NCI-H2227 (cell line): ENCODE measurements around the gene EIF4G3.
"Not testable (repeated sequence)": the region's sequence is repeated elsewhere in the genome, so short reads cannot be mapped to it uniquely, and the experiment has no call there.

Experiments used
- DNase-seq: peaks from one replicate; lab custom pipeline; 2025; ENCODE audit not compliant: unreplicated experiment; lab: John Stamatoyannopoulos, UW

The EIF4G3 gene

DNA sequence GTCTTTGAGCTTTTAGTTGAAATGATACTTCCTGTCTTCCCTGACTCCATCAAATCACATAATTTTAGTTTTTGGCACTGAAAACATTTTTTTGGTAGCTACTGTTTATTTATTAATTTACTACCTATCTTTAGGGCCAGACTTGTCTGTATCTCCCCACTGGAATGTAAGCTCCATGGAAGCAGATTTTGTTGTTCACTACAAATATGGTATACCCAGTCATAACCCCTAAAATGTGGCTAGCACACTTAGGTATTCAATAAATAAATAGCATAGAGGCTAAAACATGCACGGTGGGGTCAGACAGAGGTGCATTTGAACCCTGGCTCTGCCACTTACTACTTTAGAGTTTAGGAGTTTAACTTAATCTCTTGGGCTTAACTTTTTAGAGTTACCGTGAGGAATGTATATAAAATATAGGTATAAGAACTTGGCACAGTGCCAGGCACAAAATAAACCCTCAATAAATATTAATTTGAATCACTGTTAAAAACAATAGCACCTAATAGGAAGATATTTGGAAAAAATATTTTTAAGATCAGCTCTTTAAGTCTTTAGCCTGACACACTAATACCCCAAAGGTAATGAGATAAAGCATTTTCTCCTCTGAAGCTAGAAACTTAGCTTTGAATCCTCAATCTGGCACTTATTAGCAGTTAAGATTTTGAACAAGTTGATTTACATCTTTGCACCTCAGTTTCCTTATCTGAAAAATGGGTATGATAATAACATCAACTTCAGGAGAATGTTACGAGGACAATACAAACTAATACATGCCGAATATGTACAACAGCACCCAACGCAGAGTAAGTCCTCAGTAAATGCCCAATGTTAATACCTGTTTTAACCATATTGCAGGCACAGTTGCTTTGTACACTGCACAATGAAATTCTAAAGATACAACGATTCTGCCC lies 330.0 kb downstream of the EIF4G3 start:
- DNase-seq = no peak

DNA sequence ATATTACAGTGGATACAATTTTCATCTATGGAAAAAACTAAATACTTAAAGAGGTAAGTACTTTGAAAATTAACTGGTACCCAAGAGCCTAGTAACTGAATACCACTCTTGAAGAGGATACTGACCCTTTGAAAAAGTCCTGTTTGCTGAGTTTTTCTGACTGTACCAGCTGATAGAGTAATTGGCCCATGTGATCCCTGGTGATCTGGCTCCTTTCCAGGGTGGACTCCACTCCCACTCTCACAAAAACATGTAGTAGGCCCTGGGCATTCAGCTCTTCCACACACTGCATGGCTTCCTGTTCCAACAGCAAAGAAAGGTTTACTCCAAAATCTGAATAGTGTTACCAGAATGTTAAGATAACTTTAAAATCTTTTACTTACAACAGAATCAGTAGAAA lies 336.0 kb downstream of the EIF4G3 start:
- DNase-seq = no peak

DNA sequence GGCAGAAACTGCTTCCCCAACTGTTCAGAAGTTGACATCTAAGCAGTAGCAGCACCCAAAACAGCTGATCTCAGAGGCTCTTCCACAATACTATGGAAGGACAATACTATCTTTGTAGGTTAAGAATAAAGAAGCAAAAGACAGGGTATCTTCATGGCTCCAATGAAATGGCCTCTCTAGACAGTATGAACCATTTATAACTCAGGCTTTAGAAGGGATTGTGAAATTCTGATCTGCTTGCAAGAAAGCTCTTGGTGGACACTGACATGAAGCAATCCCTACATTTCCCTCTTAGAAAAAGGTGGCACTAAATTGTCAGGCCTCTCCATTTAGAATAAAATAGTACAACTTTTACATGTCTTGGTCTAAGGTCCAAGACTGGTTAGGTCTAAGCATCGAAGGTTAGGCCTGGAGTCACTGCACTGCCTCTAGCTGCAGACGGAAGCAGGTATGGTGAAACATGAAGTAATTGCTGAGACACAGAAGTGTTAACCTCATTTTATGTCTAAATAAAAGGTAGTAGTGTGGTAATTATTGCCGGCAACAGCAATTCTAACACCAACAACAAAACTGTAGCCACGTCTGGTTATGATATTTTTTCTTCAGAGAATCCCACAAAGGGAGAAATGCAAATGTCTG lies 339.0 kb downstream of the EIF4G3 start:
- no peak for DNase-seq

DNA sequence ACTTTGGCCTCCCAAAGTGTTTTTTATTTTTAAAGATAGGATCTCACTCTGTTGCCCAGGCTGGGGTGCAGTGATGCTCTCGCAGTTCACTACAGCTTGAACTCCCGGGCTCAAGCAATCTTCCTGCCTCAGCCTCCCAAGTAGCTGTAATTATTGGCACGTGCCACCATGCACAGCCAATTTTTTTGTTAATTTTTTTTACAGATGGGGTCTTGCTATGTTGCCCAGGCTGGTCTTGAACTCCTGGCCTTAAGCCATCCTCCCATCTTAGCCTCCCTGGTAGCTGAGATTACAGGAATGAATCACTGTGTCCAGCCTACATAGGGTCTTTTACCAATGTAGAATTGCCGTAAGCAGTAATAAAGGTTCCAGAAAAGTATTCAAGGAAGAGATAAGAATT lies 340.5 kb downstream of the EIF4G3 start:
- no peak for DNase-seq

DNA sequence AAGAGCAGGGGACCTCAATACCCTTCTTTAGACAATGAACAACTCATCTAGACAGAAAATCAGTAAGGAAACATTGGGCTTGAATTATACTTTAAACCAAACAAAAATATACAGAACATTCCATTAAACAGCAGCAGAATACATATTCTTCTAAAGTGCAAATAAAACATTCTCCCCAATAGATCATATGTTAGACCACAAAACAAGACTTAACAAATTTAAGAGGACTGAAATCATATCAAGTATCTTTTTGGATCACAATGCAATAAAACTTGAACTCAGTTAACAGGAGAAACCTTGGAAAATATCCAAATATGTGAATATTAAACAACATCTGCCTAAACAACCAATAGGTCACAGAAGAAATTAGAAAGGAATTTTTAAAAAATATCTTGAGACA lies 341.9 kb downstream of the EIF4G3 start:
- DNase-seq = no peak

DNA sequence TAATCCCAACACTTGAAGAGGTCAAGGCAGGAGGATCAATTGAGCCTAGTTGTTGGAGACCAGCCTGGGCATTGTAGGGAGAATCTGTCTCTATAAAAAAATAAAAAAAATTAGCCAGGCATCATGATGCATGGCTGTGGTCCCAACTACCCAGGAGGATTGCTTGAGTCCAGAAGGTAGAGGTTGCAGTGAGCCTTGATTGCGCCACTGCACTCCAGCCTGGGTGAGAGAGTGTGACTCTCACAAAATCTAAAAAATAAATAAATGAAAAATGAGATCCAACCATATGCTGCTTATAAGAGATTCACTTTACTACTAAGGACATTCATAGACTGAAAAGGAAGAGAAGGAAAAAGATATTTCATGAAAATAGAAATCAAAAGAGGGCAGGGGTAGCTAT lies 342.5 kb downstream of the EIF4G3 start:
- DNase-seq = no peak

DNA sequence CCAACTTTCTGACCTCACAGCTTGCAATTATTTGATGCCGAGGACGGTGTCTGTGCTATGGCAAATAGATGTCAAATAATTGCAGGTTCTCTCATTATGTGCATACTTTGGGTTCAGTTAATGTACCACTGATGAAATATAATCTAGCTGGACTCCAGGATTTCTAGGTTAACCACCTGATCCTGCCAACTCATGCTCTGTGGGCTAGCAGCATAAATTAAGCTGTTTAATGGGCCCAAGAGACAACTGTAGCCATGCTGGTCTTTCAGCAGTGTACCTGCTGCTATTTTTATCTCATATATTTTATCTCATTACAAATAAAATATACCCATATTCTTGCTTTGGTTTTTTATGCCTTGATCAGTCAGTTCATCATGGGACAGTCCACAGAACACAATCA lies 346.3 kb downstream of the EIF4G3 start:
- DNase-seq = no peak

DNA sequence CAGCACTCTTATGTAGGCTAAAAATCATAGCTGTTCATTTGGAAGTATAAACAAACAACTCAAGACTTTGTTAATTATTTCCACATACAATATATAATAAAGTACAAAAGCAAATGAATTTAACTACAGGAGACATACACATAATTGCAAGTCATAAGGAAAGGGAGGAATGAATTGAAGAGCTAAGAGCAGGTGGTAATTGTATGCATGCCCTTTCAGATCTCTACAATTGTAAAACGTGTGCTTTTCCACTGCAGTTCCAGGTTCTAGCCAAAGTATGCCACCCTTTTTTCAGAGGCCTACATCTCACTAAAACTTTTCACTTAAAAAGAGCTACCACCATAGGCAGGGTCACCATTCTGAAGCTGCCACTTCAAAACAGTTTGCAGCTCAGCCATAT lies 346.8 kb downstream of the EIF4G3 start:
- peak; percentile 10 for DNase-seq

DNA sequence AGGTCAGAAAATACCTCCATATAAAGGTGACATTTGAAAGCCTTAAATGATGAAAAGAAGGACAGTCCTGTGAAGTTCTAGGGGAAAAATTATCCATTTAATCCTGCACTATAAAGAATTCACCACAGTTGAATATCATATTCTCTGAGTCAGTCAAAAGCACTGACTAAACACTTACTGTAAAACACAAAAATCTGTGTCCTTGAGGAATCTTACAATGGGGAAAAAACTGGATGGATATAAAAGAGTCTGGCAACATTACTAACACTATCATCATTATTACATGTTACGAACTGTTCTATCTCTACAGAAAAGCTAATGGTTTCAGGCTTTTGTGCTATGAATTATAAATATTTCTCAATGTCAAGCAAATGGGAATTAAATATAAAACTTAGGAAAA lies 347.2 kb downstream of the EIF4G3 start:
- no peak for DNase-seq

DNA sequence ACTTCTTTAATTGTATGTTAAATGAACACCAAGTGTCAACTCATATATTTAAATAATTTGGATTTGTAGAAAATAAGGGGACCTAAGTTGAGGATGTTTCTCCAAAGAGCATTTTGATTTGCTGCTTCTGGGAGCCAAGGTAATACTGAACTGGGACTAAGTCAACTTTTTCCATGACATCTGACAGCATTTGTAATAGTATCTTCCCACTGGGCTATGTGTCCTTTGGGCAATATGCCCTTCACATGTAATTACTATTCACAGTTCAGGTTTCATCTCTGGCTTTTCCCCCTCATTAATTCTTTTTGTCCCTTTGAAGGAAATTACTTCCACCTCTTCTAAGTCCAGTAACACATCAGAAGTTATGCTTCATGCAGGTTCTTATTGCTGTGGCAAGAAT lies 352.9 kb downstream of the EIF4G3 start:
- no peak for DNase-seq

DNA sequence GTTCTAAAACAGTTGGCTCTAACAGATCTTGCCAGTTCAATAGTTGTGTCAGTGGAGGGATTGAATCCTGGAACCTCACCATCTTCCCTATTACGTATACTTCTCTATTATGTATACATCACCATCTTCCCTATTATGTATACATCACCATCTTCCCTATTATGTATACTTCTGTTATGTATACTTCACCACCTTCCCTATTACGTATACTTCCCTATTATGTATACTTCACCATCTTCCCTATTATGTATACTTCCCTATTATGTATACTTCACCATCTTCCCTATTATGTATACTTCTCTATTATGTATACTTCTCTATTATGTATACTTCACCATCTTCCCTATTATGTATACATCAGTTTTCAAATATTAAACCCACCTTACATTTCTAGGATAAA lies 355.2 kb downstream of the EIF4G3 start:
- no peak for DNase-seq

DNA sequence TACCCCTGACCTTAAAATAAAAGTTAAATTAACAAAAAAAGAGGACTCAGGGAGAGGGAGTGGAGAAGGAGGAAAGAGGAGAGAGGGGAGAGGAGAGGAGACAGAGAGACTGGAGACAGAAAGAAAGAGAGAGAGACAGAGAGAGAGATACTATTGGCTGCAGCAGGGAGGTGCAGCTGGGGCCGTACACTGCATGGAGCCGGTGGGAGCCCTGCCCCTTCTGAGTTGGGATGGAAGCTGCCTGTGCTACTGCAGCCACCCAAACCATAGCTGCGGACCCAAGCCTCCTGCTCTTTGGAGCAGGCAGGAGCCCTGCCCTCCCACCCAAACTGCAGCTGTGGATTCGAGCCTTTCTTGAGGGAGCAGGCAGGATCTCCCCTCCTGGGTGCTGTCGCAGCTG lies 356.9 kb downstream of the EIF4G3 start:
- DNase-seq = no peak

DNA sequence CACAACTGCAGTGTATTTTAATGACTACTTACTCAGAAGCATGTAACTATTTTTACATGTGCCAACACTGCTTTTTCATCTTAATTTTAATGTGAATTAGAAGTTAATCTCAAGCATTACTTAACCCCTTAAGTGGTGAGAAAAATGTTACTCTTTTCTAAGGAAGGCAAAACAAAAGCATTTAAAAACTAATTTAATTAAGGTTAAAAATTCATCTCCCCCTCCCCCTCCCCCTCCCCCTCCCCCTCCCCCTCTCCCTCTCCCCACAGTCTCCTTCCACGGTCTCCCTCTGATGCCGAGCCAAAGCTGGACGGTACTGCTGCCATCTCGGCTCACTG lies 362.2 kb downstream of the EIF4G3 start:
- no peak for DNase-seq

DNA sequence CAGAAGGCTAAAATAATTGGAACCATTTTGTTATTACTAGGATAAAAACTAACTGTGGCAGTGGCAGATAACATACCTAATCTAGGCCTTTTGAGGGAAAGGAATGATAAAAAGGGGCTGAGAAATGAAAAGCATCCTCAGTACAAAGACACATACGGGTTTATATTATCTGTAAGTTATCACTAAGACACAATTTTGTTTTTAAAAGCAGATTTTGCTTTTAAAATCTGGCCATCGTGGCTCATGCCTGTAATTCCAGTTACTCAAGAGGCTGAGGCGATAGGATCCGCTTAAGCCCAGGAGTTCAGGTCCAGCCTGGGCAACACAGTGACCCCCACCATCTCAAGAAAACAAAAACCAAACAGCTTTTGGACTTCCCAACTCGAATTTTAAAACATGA lies 364.8 kb downstream of the EIF4G3 start:
- DNase-seq = no peak

DNA sequence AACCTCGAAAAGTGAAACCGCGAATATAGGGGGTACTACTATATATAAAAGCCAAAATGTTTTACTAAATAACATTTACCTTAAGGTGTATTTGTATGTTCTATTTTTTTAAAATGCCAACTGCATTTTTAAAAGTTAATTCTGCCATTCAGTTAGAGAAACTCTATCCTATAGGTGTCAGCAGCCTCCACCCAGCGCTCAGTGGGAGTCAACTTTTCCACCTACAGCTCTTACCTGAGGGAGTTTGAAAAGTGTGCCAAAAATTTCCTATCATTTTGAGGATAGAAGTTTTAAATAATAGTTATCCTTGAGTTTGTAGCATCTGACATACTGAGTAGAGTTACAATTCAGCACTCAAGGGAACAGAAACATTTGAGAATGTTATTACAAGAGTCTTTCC lies 383.5 kb downstream of the EIF4G3 start:
- DNase-seq = no peak

DNA sequence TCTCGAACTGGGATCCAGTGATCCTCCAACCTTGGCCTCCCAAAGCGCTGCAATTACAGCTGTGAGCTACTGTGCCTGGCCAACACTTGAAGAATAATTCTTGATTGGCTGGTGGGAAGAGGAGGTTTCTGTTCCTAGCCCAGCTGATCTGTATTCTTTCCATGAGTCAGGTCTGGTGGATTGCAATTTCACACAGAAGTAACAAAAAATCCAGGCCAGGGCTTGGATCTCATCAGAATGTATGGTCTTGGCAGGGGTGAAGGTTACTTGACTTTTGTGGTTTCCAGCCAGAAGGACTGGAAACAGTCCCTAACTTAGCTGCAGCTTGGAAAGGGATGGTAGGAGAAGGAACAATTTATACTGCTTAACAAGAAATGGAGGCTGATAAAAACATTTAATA lies 384.5 kb downstream of the EIF4G3 start:
- no peak for DNase-seq

DNA sequence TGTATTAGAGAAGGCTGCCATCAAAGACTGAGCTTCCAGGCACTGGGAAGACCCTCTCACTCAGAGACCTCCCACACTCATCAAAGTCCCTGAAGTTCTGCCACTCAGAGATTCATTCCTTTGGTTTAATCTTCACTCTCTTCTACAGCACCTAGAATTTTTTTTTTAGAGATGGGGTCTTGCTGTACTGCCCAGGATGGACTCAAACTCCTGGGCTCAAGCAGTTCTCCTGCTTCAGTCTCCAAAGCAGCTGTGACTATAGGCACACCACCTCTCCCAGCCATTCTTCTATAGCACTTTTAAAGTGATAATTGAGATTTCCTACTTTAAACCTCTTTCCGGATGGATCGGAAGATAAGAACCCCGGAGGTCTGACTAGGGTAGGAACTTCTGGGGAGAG lies 385.9 kb downstream of the EIF4G3 start:
- DNase-seq = no peak

DNA sequence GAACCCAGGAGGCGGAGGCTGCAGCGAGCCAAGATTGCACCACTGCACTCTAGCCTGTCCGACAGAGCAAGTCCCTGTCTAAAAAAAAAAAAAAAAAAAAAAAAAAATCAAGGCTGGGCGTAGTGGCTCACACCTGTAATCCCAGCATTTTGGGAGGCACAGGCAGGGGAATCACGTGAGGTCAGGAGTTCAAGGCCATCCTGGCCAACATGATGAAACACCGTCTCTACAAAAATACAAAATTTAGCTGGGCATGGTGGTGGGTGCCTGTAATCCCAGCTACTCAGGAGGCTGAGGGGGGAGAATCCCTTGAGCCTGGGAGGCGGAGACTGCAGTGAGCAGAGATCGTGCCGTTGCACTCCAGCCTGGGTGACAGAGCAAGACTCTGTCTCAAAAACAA lies 387.1 kb downstream of the EIF4G3 start:
- not testable (repeated sequence) for DNase-seq

DNA sequence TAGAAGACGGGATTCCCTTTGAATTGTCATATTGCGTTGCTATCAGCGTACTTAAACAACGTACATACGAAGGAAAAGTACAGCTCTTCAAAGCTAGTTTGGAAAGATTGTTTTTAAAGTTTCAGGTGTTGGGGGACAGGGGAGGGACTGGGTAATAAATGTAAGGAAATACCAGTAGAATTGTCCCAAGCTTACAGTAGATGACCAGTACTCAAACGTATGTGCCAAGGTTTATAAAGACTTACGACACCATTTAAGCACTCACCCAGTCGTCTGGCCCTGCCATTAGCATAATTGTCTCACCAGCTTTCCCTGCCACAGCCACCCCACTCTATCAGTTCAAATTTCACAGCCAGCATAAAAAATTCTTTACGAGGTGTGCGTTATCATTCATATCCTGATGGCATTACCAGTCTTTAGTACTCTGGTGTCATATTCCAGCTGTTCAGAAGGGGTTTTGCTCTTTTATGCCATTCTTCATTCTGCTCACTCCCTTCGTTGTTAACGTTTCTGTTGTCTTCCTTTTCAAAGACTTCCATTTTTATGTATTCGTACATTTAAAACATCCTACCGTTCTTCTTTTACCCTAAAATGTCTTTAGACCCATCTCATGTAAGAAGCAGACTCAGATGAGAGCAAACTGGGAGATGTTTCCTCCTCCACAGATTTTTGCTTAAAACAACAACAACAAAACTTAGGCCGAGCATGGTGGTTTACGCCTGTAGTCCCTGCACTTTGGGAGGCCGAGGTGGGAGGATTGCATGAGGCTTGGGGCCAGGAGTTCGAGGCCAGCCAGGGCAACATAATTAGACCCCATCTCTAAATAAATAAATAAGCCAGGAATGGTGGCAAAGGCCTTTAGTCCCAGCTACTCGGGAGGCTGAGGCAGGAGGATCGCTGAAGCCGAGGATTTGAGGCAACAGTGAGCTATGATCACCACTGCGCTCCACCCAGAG lies 388.6 kb downstream of the EIF4G3 start:
- DNase-seq = peak; percentile 32

DNA sequence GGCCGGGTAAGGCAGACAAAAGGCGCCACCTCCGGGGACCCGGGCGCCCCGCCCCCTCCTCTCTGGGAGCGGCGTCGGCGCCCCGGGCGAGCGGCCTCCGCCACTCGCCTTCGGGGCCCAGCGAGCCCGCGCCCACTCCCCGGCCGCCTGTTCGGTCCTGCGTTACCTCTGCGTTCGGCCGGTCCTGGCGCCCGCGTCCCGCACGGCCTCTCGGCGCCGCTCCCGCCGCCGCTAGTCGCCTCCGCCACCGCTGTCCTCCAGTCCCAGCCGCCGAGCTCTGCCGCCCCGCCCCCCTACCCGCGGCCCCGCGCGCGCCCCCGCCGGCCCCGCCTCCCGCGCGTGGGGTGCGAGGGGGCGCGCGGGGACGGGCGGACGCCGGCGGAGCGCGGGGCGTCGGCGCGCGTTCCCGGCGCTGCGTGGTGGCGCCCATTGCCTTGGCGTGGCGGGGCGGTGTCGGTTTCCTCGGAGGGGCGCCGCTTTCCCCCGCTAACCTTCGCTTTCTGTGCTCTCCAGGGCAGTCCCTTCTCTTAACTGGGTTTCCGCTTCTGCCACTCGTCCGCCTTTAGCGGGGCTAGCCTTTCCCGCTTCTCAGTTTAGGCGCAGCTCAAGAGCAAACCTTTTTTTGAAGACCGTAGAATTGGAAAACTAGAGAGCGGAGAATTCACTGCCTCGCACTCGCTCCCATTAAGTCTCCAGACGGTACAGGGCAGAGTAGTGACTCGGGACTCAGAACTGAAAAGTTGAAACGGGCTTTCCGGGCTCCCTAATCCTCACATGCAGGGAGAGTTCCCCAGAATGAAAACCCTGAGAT lies 389.5 kb downstream of the EIF4G3 start, which contains the start of gene HP1BP3:
HP1BP3 (minus strand) TSS at position 279 of the 811 bp plus-strand sequence. CDS start 6,867 bp downstream, outside the sequence.
- peak; percentile 85 for DNase-seq
